GM19035 (cell line): ENCODE data around the gene MAP1LC3B2.

Source experiments
- ATAC-seq: cut with Tn5 transposase; IDR thresholded peaks from one replicate; pipeline ENCODE4 v1.9.1; 2021; ENCODE audit not compliant: unreplicated experiment

Gene MAP1LC3B2

DNA sequence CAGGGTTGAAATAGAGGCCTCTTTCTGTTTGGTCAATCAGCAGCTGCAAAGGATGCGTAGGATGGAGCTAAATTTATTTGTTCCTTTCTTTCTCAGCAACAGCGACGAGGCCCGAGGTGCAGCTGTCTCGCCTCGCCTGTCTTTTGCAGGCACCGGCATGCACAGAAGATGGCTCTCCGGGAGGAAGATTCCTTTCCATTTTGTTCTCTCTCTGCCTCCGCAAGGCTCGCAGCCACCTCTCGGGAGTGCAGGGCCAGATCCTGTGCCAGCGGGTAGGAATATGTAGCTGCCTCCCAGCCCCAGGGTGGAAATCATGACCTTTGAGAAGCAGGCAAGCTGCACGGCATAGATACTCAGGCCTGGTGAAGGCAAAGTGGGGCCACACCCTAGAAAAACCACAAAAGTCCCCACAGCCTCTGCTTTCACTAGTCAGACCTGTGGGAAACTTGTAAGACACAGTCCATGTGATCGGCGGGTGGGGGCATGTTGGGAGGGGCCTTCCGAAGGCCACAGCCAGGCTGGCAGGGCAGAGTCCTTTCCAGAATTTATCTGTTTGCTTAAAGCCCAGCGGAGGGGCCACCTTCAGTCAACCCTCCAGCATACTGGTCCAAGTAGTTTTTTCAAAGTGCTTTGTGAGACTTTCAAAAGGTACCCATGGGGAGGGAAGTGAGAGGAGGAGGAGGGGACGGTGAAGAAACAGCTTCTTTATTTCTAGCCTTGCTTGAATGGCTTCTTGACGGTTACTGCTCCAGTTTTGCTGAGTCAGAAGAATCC lies at the start of gene MAP1LC3B2:
TSS of gene MAP1LC3B2 (plus strand) at position 220 of the 774 bp plus-strand sequence. CDS start 16,562 bp downstream, outside the sequence.
- peak; percentile 76 for ATAC-seq

GRCh38 chr12:116513944-116514343 lies 45.2 kb upstream of the MAP1LC3B2 start:
- ATAC-seq, result no peak

GRCh38 chr12:116515684-116516083 lies 43.5 kb upstream of the MAP1LC3B2 start:
- ATAC-seq, result no peak

DNA sequence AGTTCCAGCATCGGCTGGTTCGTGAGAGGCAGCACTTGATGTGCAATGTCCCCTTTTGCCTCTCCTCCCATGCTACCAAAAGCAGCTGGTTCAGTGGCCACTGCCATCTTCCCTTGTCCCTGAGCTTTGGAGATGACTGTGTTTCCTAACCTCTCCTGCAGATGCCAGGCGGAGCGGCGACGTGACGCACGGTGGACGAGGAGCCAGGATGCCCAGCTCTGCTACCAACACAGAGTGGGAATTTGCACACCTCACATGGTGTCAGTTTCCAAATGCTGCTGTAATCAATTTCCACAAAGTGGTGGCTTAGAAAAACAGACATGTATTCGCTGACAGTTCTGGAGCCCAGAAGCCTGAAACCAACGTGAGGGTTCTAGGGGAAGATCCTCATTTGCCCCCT lies 42.5 kb upstream of the MAP1LC3B2 start:
- ATAC-seq, result no peak

DNA sequence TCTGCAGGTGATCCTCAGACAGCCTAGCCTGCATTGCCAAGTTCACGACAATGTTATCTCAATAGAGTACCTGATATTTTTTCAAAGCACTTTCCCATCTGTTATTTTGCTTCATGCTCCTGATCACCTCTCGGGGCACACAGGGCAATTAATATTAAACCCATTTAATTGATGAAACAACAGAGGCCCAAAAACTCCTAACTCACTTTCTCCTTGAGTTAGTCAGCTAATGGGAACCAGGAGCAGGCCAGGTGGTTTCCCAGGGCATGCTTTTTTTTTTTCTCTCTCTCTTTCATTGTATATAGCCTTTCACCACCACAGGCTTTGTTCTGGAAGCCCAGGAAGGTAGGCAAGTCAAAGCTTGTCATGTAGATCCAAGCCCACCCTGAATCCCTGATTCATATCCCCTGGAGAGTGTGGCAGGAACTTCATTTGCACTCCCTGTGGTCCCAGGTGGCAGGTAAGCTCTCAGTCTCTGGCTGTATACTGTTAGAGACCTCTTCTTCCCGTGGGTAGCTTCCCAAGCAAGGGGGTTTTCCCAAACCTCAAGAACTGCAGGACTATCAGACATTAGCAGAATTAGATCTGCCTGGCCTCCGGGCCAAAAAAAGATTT lies 41.6 kb upstream of the MAP1LC3B2 start:
- no peak for ATAC-seq

DNA sequence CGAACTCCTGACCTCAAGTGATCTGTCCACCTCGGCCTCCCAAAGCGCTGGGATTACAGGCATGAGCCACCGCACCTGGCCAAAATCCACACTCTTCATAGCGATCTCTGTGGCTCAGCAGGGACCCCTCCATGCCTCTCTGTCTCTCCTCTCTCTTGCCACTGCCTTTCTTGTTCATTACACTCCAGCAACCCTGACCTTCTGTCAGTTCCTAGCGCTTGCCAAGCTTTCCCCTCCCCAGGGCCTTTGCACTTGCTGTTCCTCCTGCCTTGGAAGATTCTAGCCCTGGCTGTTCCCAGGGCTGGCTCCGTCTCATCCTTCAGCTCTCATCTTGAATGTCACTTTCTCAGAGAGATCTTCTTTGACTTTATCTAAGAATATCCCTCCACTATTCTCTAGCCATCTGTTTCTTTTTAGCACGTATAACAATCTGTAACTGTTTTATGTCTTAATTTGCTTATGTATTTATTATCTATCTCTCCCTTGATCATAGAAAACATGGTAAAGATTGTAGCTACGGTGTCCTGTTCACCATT lies 38.9 kb upstream of the MAP1LC3B2 start:
- no peak for ATAC-seq

GRCh38 chr12:116520801-116521471 lies 38.2 kb upstream of the MAP1LC3B2 start:
- ATAC-seq, result no peak

GRCh38 chr12:116524311-116524710 lies 34.9 kb upstream of the MAP1LC3B2 start:
- no peak for ATAC-seq

DNA sequence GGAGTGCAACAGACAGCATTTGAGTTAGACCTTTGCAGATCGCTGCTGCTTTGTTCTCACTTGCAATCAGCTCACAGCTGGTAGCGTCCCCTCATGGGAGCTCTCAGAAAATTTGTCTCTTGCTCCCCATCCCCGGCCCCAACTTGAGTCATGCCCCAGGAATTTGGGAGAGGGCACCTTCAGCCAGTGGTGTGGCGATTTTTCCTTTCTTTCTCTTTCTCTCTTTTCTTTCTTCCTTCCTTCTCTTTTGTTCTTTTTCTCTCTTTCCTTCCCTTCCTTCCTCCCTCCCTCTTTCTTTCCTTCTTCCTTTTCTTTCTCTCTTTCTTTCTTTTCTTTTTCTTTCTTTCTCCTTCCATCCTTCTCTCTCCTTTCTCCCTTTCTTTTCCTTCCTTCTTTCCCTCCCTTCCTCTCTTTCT lies 34.2 kb upstream of the MAP1LC3B2 start:
- no peak for ATAC-seq

DNA sequence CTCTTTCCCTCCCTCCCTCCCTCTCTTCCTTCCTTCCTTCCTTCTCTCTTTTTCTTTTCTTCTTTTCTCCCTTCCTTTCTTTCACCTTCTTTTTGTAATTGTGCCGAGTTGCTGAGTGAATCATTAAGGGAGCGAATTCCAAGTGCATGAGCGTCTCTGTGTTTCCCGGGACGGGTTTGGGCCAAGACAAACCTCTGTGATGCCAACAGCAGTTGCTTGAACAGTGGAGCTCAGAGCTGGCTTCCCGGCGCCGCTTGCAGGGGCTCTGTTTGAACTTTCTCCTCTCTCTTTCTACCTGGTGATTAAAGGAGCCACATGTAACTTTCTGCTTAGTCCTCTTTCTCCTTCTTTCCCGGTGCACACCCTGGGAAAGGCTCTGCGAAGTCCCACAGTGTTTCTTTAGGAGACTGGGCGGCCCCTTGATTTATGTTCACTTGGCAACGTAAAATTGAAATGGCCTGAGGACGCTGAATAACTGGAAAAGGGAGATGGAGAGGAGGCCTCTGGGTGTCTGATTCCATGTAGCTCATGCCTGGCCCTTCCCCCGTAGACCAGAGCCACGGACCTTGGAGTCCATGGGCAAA lies 33.7 kb upstream of the MAP1LC3B2 start:
- no peak for ATAC-seq

DNA sequence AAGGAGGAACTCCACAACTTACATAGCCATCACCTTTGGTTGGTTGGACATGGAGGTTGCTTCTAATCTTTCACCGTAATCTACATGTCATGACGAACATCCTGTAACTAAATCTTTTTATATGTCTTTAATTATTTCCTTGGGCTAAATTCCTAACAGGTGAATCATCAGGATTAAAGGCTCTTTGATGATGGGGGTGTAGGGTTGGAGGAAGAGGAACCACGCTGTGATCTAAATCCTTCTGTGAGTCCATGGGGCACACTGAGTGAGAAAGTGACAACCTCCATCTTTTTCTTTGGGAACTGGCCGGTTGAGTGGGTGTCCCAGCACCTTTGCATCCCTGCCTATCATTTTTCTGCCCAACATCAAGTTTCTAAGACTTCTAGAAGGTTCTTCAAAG lies 31.1 kb upstream of the MAP1LC3B2 start:
- no peak for ATAC-seq

- ATAC-seq, result no peak
Observed at GRCh38 chr12:116528498-116528897, 30.7 kb upstream of the MAP1LC3B2 start.

DNA sequence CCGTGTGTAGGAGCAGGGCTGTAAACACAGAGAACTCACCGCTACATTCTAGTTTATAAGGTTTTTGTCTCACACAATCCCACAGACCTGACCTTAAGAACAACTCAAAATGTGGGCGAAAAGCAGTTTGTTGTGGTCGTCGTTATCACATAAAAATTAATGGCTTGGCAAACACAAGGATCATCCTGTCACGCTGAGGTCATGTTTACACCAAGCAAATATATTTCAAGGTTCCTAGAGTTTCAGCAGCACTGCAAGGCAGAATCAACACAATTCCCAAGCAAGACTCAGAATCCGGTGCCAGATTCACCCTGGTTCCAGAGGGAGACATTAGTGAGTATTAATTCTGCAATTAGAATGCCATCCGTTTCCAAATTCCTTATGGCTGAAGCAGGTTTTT lies 30.1 kb upstream of the MAP1LC3B2 start:
- ATAC-seq, result no peak

GRCh38 chr12:116529686-116530085 lies 29.5 kb upstream of the MAP1LC3B2 start:
- no peak for ATAC-seq

DNA sequence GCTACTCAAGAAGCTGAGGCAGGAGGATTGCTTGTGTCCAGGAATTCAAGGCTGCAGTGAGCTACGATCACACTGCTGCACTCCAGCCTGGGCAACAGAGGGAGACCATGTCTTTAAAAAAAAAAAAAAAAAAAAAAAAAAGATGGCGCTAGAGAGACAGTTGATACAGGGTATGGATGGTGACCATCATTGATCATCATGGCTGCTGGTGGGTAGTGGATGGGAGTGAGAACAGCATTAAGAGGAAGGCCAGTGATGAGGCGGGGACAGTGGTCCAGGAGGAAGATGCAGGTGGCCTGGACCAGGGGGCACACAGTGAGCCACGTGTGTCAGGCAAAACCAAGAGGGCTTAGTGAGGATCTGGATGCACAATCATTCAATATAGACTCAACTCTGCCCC lies 26.8 kb upstream of the MAP1LC3B2 start:
- ATAC-seq, result no peak

DNA sequence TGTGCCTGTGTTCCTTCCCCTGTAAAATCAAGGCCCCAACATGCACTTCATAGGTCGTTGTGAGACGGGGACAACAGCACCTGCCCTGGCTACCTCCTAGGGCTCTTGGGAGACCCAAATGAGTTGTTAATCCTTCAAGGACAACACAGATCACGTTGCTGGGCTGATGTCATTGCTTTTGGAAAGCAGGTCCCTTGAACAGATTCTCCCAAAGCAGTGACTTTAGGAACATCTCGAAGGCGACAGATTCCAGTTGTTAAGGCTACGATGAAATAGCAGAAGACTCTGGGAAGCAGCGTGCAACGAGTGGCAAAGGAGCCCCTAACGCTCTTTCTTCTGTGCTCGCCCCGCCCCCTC lies 26.2 kb upstream of the MAP1LC3B2 start:
- peak; percentile 10 for ATAC-seq

DNA sequence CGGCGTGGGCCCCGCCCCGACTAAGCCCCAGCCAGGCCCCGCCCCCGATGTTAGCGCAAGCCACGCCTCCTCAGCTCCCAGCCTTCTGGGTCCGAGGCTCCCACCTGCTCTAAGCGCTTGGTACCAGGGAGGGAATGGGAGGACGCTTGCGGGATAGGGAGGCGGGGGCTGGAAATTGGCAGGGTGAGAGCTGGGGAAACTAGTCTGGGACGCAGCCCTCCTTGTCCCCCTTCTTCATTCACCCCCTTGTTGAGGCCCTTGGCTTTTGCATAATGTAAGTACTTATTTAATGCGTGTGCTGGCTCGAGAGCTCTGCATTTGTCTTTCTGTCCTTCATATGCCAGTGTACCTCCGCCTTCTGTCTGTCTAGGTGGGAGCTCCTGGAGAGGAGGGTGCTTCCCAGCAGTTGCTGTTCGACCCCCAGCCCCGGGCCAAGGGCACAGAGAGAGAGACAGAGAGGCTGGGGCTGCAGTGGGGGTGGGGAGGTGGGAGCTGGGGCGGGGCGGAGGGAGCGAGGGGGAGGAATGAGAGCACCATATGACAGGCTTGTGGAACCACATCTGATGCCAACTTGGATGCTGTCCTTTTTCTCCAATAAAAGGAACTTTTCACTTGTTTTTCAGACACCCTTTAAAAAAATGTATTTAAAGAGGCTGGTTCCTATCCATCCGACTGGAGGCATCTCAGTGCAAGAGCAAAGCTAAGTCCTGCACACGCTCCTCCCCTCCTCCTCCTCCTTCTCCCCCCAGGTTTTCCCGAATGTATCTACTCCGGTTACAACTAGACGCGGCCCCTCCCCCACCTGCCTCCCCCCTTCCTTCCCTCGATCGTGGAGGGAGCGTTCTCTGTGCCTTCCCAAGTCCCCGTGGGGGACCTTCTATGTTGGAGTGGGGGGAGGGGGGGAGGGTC lies 25.6 kb upstream of the MAP1LC3B2 start:
- ATAC-seq, result peak; percentile 53

DNA sequence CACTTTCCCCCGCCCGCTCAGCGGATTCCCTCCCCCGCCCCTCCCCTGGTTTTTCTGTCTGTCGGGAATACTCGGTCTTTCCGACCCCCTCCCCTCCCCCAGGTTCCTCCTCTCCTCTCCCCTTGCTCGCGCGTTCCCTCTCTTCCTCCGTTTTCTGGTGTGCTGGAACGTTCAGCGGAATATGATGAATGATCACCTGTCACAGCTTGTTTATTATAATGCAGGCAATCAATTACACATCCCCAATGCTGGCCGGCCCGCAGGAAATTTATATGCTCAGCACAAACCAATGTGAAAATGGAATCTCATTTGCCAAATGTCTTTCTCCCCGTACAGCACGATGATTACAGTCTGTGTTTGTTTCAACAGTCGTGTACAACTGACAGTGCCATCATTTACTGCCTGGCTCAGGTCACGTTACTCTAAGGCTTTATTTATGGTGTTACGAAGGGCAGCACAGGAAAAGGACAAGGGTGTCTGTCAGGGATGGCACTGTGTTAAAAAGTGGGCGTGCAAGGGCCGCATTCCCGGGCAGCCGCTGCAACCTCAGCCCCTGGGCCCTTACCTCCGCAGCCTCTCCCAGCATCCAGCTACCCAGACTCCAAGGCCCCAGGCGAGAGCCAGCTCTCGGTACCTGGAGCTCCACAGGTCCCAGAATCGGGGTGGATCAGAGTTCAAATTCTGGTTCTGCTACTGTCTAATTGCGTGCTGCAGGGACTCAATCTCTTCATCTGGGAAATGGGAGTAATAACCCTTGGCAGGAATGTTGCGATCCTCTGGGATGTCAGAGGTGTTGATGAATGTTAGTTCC lies 24.7 kb upstream of the MAP1LC3B2 start:
- ATAC-seq, result no peak

GRCh38 chr12:116535241-116535640 lies 23.9 kb upstream of the MAP1LC3B2 start:
- no peak for ATAC-seq
